Measurements from ENCODE around the gene CRLF2.

GRCh38 chrX:1178580-1179057, 33.8 kb downstream of the CRLF2 start:
- TF ChIP-seq CTCF (IDR thresholded peaks at IDR 0.05) (no peak), POLR2A (IDR thresholded peaks at IDR 0.05) (no peak)

Measured in esophagus squamous epithelium (tissue), 4 donors.